Trophoblast cell (in vitro differentiated cells and primary cell): Measurements from ENCODE around the gene SYDE2.
"Not testable (repeated sequence)": the region's sequence is repeated elsewhere in the genome, so short reads cannot be mapped to it uniquely, and the experiment has no call there.

Experiments used
- DNase-seq, 2 donors: peaks; one replicate each; pipeline ENCODE4 v3.0.0-alpha.2; 2016
- H2AFZ ChIP-seq: 2 replicates; pipeline ENCODE4 v1.6.1; 2013; ENCODE audit warnings: low read length, moderate library complexity, mild to moderate bottlenecking; ENCODE audit not compliant: insufficient read depth, poor library complexity
- H2AK5ac ChIP-seq: 2 replicates; pipeline ENCODE4 v1.6.1; 2013; ENCODE audit warnings: mild to moderate bottlenecking, low read length
- H2BK120ac ChIP-seq: 2 replicates; pipeline ENCODE4 v1.6.1; 2013; ENCODE audit warnings: low read length, mild to moderate bottlenecking, moderate library complexity; ENCODE audit not compliant: insufficient read depth, poor library complexity
- H2BK12ac ChIP-seq: 2 replicates; pipeline ENCODE4 v1.6.1; 2013; ENCODE audit warnings: mild to moderate bottlenecking, low read length, moderate library complexity
- H2BK5ac ChIP-seq: 2 replicates; pipeline ENCODE4 v1.6.1; 2013; ENCODE audit warnings: low read length, low read depth, moderate library complexity, mild to moderate bottlenecking; ENCODE audit not compliant: poor library complexity
- H3K14ac ChIP-seq: 2 replicates; pipeline ENCODE4 v1.6.1; 2013; ENCODE audit warnings: mild to moderate bottlenecking, low read length
- H3K18ac ChIP-seq: 2 replicates; pipeline ENCODE4 v1.6.1; 2013; ENCODE audit warnings: mild to moderate bottlenecking, low read length
- H3K23ac ChIP-seq: 2 replicates; pipeline ENCODE4 v1.6.1; 2013; ENCODE audit warnings: low read length
- H3K27ac ChIP-seq: 2 replicates; pipeline ENCODE4 v1.5.1; 2013; ENCODE audit warnings: low read depth, mild to moderate bottlenecking, inconsistent platforms, low read length, moderate library complexity
- H3K27me3 ChIP-seq: 2 replicates; pipeline ENCODE4 v1.6.1; 2013; ENCODE audit warnings: inconsistent platforms, mild to moderate bottlenecking, low read length, moderate library complexity; ENCODE audit not compliant: insufficient read depth
- H3K36me3 ChIP-seq, 2 experiments: 1 replicate in 1 of 2; 2 replicates in 1 of 2; pipeline ENCODE4 v1.6.1; 2013; ENCODE audit warnings: low read length in 2 of 2, mild to moderate bottlenecking in 2 of 2, moderate library complexity in 1 of 2; ENCODE audit not compliant: insufficient read depth in 2 of 2, control insufficient read depth in 1 of 2
- H3K4ac ChIP-seq: 2 replicates; pipeline ENCODE4 v1.6.1; 2013; ENCODE audit warnings: low read depth, mild to moderate bottlenecking, low read length, moderate library complexity
- H3K4me1 ChIP-seq, 2 experiments: 1 replicate in 1 of 2; 2 replicates in 1 of 2; pipeline ENCODE4 v1.6.1; 2013; ENCODE audit warnings: low read length in 2 of 2, mild to moderate bottlenecking in 2 of 2, moderate library complexity in 1 of 2; ENCODE audit not compliant: insufficient read depth in 2 of 2, control insufficient read depth in 1 of 2
- H3K4me2 ChIP-seq: 2 replicates; pipeline ENCODE4 v1.6.1; 2013; ENCODE audit warnings: inconsistent platforms, mild to moderate bottlenecking, low read length, moderate library complexity
- H3K4me3 ChIP-seq: 2 replicates; pipeline ENCODE4 v1.5.1; 2013; ENCODE audit warnings: mild to moderate bottlenecking, low read depth, low read length, inconsistent platforms
- H3K79me1 ChIP-seq: one replicate; pipeline ENCODE4 v1.6.1; 2013; ENCODE audit warnings: low read length
- H3K79me2 ChIP-seq: 2 replicates; pipeline ENCODE4 v1.6.1; 2013; ENCODE audit warnings: low read length, mild to moderate bottlenecking; ENCODE audit not compliant: control insufficient read depth, insufficient read depth, poor library complexity
- H3K9ac ChIP-seq: 2 replicates; pipeline ENCODE4 v1.6.1; 2013; ENCODE audit warnings: mild to moderate bottlenecking, low read length
- H3K9me3 ChIP-seq: 2 replicates; pipeline ENCODE4 v1.6.1; 2013; ENCODE audit warnings: low read depth, mild to moderate bottlenecking, control low read depth, inconsistent platforms, low read length; ENCODE audit not compliant: insufficient read depth
- H4K12ac ChIP-seq: 2 replicates; pipeline ENCODE4 v1.6.1; 2013; ENCODE audit warnings: low read depth, mild to moderate bottlenecking, low read length, moderate library complexity
- H4K8ac ChIP-seq: 2 replicates; pipeline ENCODE4 v1.6.1; 2013; ENCODE audit warnings: low read depth, mild to moderate bottlenecking, low read length, moderate library complexity
- H4K91ac ChIP-seq: one replicate; pipeline ENCODE4 v1.6.1; 2013; ENCODE audit warnings: low read depth, mild to moderate bottlenecking, low read length, moderate library complexity
- WGBS: extraction: QIAGEN DNeasy Blood & Tissue Kit; methylation state at CpG from one replicate; pipeline ENCODE4 v1.1.7; 2013; ENCODE audit warnings: missing lambda C conversion rate; ENCODE audit not compliant: insufficient read length, insufficient coverage; ENCODE audit errors: extremely low coverage; 5-methylcytosine and 5-hydroxymethylcytosine counted together

Gene SYDE2

GRCh38 chr1:85149805-85150204, 51.0 kb downstream of the SYDE2 start:
- H2AFZ ChIP-seq, result no peak overlapping the region
- no peak overlapping the region for H3K18ac ChIP-seq
- H4K12ac ChIP-seq, result no peak overlapping the region
- no peak overlapping the region for H3K4me3 ChIP-seq
- no peak overlapping the region for H2BK12ac ChIP-seq
- no peak overlapping the region for H4K8ac ChIP-seq
- no peak overlapping the region for H3K14ac ChIP-seq
- no peak overlapping the region for H3K27ac ChIP-seq
- H3K4me1 ChIP-seq, result peaks cover 3 to 8% of the 10 kb centered on the region in 2 experiments
- no peak overlapping the region for H2BK5ac ChIP-seq
- H3K27me3 ChIP-seq, result no peaks in the 10 kb centered on the region
- no peak for DNase-seq
- no peaks in the 10 kb centered on the region for H3K79me1 ChIP-seq
- H3K9me3 ChIP-seq, result no peaks in the 10 kb centered on the region
- no peak overlapping the region for H2BK120ac ChIP-seq
- no peaks in the 10 kb centered on the region for H3K79me2 ChIP-seq
- H3K9ac ChIP-seq, result no peak overlapping the region
- no peak overlapping the region for H3K4me2 ChIP-seq
- no CpG with 5 or more reads among the region's 2 CpGs for WGBS
- H4K91ac ChIP-seq, result no peak overlapping the region
- no peak overlapping the region for H3K4ac ChIP-seq
- H3K23ac ChIP-seq, result no peak overlapping the region
- no peak overlapping the region for H2AK5ac ChIP-seq
- H3K36me3 ChIP-seq, result no peaks in the 10 kb centered on the region

GRCh38 chr1:85148524-85149250, 52.1 kb downstream of the SYDE2 start:
- peak overlapping the region; percentile 45 for H2BK12ac ChIP-seq
- no peak overlapping the region for H3K4me2 ChIP-seq
- peaks cover 3 to 12% of the 10 kb centered on the region in 2 experiments for H3K4me1 ChIP-seq
- H2AK5ac ChIP-seq, result no peak overlapping the region
- H3K18ac ChIP-seq, result no peak overlapping the region
- no peak overlapping the region for H2BK5ac ChIP-seq
- H4K12ac ChIP-seq, result no peak overlapping the region
- no peak for DNase-seq
- H3K79me1 ChIP-seq, result no peaks in the 10 kb centered on the region
- no peak overlapping the region for H2AFZ ChIP-seq
- no peaks in the 10 kb centered on the region for H3K79me2 ChIP-seq
- no peak overlapping the region for H4K91ac ChIP-seq
- no peak overlapping the region for H3K4ac ChIP-seq
- H3K14ac ChIP-seq, result no peak overlapping the region
- no peak overlapping the region for H3K9ac ChIP-seq
- H3K36me3 ChIP-seq, result no peaks in the 10 kb centered on the region
- H4K8ac ChIP-seq, result no peak overlapping the region
- H3K27ac ChIP-seq, result no peak overlapping the region
- no peaks in the 10 kb centered on the region for H3K27me3 ChIP-seq
- no peak overlapping the region for H3K23ac ChIP-seq
- H3K4me3 ChIP-seq, result no peak overlapping the region
- no peak overlapping the region for H2BK120ac ChIP-seq
- no peaks in the 10 kb centered on the region for H3K9me3 ChIP-seq

- Histone ChIP-seq H3K36me3 (no peaks in the 10 kb centered on the region), H3K4me2 (no peak overlapping the region), H3K14ac (no peak overlapping the region), H2AFZ (no peak overlapping the region), H3K79me2 (no peaks in the 10 kb centered on the region), H2AK5ac (no peak overlapping the region), H3K9me3 (no peaks in the 10 kb centered on the region), H2BK12ac (no peak overlapping the region), H4K12ac (no peak overlapping the region), H3K23ac (no peak overlapping the region), H3K4me3 (no peak overlapping the region), H4K91ac (no peak overlapping the region), H2BK5ac (no peak overlapping the region), H3K79me1 (no peaks in the 10 kb centered on the region), H3K4ac (no peak overlapping the region), H2BK120ac (no peak overlapping the region), H3K18ac (no peak overlapping the region), H3K27ac (no peak overlapping the region), H3K4me1 (peaks cover 6 to 18% of the 10 kb centered on the region in 2 experiments), H3K27me3 (no peaks in the 10 kb centered on the region), H3K9ac (no peak overlapping the region), H4K8ac (no peak overlapping the region)
- peak; percentile 31 to 93 for DNase-seq
Measured at GRCh38 chr1:85146972-85147359, 53.9 kb downstream of the SYDE2 start.

GRCh38 chr1:85146298-85146971, 54.4 kb downstream of the SYDE2 start:
- no CpG with 5 or more reads among the region's 6 CpGs for WGBS
- not testable (repeated sequence) for H2BK5ac ChIP-seq, H3K27ac ChIP-seq, H2BK12ac ChIP-seq, H3K4me3 ChIP-seq, H2BK120ac ChIP-seq, H3K36me3 ChIP-seq, H3K4ac ChIP-seq, H2AFZ ChIP-seq, H3K9me3 ChIP-seq, H3K23ac ChIP-seq, H4K12ac ChIP-seq, H3K18ac ChIP-seq, H4K91ac ChIP-seq, H3K27me3 ChIP-seq, H3K9ac ChIP-seq, H4K8ac ChIP-seq, H2AK5ac ChIP-seq, H3K79me2 ChIP-seq, H3K14ac ChIP-seq, H3K4me2 ChIP-seq, H3K79me1 ChIP-seq
- H3K4me1 ChIP-seq, result peaks cover 6 to 18% of the 10 kb centered on the region in 2 experiments
- DNase-seq, result peak; percentile 14 to 23
